Esophagus squamous epithelium (tissue), 5 donors: Measurements from ENCODE around the gene VAPA. TPM values are rescaled to one million over a fixed set of nuclear protein-coding genes. Genes with fewer than 3 reads are reported as not detected.
"Not testable (repeated sequence)": the region's sequence is repeated elsewhere in the genome, so short reads cannot be mapped to it uniquely, and the experiment has no call there.

Source experiments
- DNase-seq: peaks from one replicate; lab custom pipeline; 2025; lab: John Stamatoyannopoulos, UW
- H3K27ac ChIP-seq, 4 donors: fragments of 200-600 bp; sonication (generic); one replicate each; pipeline ENCODE4 v1.5.1; 2016 to 2019; ENCODE audit warnings: mild to moderate bottlenecking in 1 of 4
- H3K27me3 ChIP-seq, 4 donors: fragments of 200-600 bp; sonication (generic); 1 replicate in 3 of 4; 2 replicates in 1 of 4; pipeline versions ENCODE4 v1.5.1 to v1.6.0; 2017 to 2021; ENCODE audit warnings: antibody characterized with exemption in 1 of 4
- H3K36me3 ChIP-seq, 3 donors: fragments of 200-600 bp; sonication (generic); one replicate each; pipeline ENCODE4 v1.5.1; 2016 to 2019
- H3K4me1 ChIP-seq, 3 donors: fragments of 200-600 bp; sonication (generic); one replicate each; pipeline ENCODE4 v1.5.1; 2017 to 2019
- H3K4me3 ChIP-seq, 4 donors: fragments of 200-600 bp; sonication (generic); 1 replicate in 3 of 4; 2 replicates in 1 of 4; pipeline ENCODE4 v1.5.1; 2016 to 2019; ENCODE audit warnings: mild to moderate bottlenecking in 2 of 4, moderate library complexity in 1 of 4
- H3K9me3 ChIP-seq, 3 donors: fragments of 200-600 bp; sonication (generic); one replicate each; pipeline ENCODE4 v1.5.1; 2016 to 2019
- POLR2A ChIP-seq, 4 donors: fragments of 450-650 bp; IDR thresholded peaks; one replicate each; pipeline ENCODE4 v1.6.1; 2017; ENCODE audit warnings: antibody characterized with exemption in 4 of 4, mild to moderate bottlenecking in 4 of 4, moderate library complexity in 3 of 4
- WGBS, 2 donors: methylation state at CpG; one replicate each; pipeline ENCODE4 v1.1.5; 2018; 5-methylcytosine and 5-hydroxymethylcytosine counted together
- intact Hi-C: fragments of 100-400 bp; cut with DNase I; formaldehyde crosslinking; loops from one replicate; pipeline ENCODE4 v1.15.0; 2022
- total RNA-seq, 4 donors: library from RNA; depleted of rRNA; stranded (reverse); fragments of >200 nt; gene quantifications; one replicate each; pipeline ENCODE4 v1.1.0, GENCODE V29; 2016
- TF ChIP-seq, protein P1 (sequence below), 6 experiments: fragments of 450-650 bp in 4 of 6; fragments of 200-600 bp in 2 of 6; sonication (generic) in 2 of 6; IDR thresholded peaks; one replicate each; pipeline ENCODE4 v1.5.1; 2016 to 2019; ENCODE audit warnings: antibody characterized with exemption in 6 of 6, mild to moderate bottlenecking in 4 of 6, moderate library complexity in 4 of 6
- donor health status: DM: yes; HTN: yes; CAD: no.

The VAPA gene
- total RNA-seq, 4 donors from 2014 or later: 252 to 287 (median 268) TPM

DNA sequence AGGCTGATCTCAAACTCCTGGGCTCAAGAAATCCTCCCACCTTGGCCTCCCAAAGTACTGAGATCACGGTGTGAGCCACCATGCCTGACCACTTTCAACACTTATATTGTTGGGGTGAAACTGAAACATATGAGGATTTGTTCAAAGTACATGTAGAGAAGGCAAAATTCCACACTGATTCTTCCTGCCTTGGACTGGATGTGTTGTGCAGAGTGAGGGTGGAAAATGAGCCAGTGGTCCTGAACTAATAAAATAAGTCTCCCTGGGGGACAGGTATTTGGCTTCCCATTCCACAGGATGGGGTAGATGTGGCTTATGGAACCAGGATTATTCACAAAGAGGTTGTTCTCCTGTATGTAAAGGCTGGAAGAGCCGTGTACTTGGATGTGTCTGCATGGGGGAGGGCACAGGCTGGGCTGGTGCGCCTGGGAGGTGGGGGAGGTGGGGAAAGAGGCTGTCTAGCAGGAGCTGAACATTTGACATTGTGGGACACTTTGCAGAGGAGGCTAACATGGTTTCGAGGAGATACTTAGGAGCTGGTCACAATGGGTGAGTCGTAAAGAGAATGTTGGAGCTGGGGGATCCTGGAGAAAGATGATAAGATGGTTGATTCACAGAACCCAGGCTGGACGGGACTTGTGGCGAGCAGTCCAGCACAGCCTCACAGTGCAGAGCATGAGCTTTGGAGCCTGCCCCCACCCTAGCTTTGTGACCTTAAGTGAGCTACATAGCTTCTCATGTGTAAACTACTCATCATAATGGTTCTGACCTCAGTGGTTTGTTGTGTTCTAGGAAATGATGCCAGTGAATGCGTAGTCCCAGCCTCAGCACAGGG is 28.4 kb upstream of the VAPA start, which contains the start of gene TXNDC2:
Gene TXNDC2, plus strand, starts transcription at position 804 of the 835 bp plus-strand sequence. CDS start 708 bp downstream, outside the sequence.
- intact Hi-C loops: no loop called here
- no peak for DNase-seq
- H3K9me3 ChIP-seq: no peaks in the 10 kb centered on the region
- H3K4me3 ChIP-seq: no peak within 1 kb of the TSS
- TF ChIP-seq, protein P1, sequence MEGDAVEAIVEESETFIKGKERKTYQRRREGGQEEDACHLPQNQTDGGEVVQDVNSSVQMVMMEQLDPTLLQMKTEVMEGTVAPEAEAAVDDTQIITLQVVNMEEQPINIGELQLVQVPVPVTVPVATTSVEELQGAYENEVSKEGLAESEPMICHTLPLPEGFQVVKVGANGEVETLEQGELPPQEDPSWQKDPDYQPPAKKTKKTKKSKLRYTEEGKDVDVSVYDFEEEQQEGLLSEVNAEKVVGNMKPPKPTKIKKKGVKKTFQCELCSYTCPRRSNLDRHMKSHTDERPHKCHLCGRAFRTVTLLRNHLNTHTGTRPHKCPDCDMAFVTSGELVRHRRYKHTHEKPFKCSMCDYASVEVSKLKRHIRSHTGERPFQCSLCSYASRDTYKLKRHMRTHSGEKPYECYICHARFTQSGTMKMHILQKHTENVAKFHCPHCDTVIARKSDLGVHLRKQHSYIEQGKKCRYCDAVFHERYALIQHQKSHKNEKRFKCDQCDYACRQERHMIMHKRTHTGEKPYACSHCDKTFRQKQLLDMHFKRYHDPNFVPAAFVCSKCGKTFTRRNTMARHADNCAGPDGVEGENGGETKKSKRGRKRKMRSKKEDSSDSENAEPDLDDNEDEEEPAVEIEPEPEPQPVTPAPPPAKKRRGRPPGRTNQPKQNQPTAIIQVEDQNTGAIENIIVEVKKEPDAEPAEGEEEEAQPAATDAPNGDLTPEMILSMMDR (IDR thresholded peaks at IDR 0.05): no peak
- no peak for TF ChIP-seq POLR2A (IDR thresholded peaks at IDR 0.05)
- H3K36me3 ChIP-seq: no peaks in the 10 kb centered on the region
- no peaks in the 10 kb centered on the region for H3K27me3 ChIP-seq
- no peaks in the 10 kb centered on the region for H3K4me1 ChIP-seq
- no peak within 1 kb of the TSS for H3K27ac ChIP-seq
- WGBS, 2 donors: 87 to 92% methylated on average over 7 to 8 of the region's 8 CpGs

GRCh38 chr18:9886005-9886348 is 27.8 kb upstream of the VAPA start:
- no peak overlapping the region for H3K27ac ChIP-seq
- TF ChIP-seq POLR2A (IDR thresholded peaks at IDR 0.05): no peak
- TF ChIP-seq, protein P1 (IDR thresholded peaks at IDR 0.05): no peak
- no peaks in the 10 kb centered on the region for H3K27me3 ChIP-seq
- 95 to 100% methylated on average over 3 of the region's 3 CpGs for WGBS, 2 donors
- H3K36me3 ChIP-seq: no peaks in the 10 kb centered on the region
- H3K4me3 ChIP-seq: no peak overlapping the region
- intact Hi-C loops: no loop called here
- no peak for DNase-seq
- H3K4me1 ChIP-seq: peaks cover 0 to 4% (median 0%) of the 10 kb centered on the region in 3 donors
- H3K9me3 ChIP-seq: no peaks in the 10 kb centered on the region

DNA sequence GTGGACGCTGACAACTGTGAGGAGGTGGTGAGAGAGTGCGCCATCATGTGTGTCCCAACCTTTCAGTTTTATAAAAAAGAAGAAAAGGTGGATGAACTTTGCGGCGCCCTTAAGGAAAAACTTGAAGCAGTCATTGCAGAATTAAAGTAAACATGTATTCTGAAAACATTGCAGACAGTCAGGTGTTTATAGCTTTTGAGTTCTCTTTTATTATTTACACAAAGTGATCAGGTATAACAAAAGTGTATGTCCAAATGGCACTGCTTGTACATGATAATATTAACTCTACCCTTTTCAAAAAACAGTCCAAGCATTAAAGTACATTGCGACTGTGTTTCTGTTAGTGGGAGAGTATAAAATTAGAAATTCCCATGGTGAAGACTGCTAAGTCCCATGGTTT is 25.8 kb upstream of the VAPA start:
- intact Hi-C loops: no loop called here
- DNase-seq: no peak
- WGBS, 2 donors: 92 to 99% methylated on average over 5 of the region's 5 CpGs
- Histone ChIP-seq H3K27me3 (no peaks in the 10 kb centered on the region), H3K9me3 (no peaks in the 10 kb centered on the region), H3K4me3 (no peak overlapping the region), H3K36me3 (no peaks in the 10 kb centered on the region), H3K4me1 (peaks cover 0 to 9% (median 2%) of the 10 kb centered on the region in 3 donors), H3K27ac (no peak overlapping the region)
- TF ChIP-seq POLR2A (IDR thresholded peaks at IDR 0.05): no peak
- TF ChIP-seq, protein P1 (IDR thresholded peaks at IDR 0.05): no peak

- H3K9me3 ChIP-seq: no peaks in the 10 kb centered on the region
- 73 to 75% methylated on average over 5 of the region's 5 CpGs for WGBS, 2 donors
- intact Hi-C loops: no loop called here
- H3K36me3 ChIP-seq: no peaks in the 10 kb centered on the region
- H3K4me1 ChIP-seq: peaks cover 1 to 17% (median 3%) of the 10 kb centered on the region in 3 donors
- no peak overlapping the region for H3K27ac ChIP-seq
- no peak overlapping the region for H3K4me3 ChIP-seq
- TF ChIP-seq POLR2A (IDR thresholded peaks at IDR 0.05): no peak
- TF ChIP-seq, protein P1 (IDR thresholded peaks at IDR 0.05): no peak
- H3K27me3 ChIP-seq: no peaks in the 10 kb centered on the region
- DNase-seq: no peak
These were observed 23.6 kb upstream of the VAPA start for GRCh38 chr18:9890196-9890595.

DNA sequence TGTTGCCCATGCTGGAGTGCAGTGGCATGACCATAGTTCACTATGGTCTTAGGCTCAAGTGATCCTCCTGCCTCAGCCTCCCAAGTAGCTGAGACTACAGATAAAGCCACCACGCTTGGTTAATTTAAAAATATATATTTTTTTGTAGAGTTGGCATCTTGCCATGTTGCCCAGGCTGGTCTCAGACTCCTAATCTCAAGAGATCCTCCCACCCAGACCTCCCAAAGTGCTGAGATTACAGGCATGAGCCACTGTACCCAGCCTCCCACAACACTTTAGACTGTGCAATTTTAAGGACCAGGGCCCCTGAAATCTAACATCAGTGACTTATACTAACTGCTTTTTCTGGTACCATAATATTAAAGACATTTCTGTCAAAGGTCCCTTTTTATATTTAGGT is 22.9 kb upstream of the VAPA start:
- Histone ChIP-seq H3K4me3 (no peak overlapping the region), H3K36me3 (no peaks in the 10 kb centered on the region), H3K27me3 (no peaks in the 10 kb centered on the region), H3K4me1 (peaks cover 5 to 24% (median 6%) of the 10 kb centered on the region in 3 donors), H3K27ac (no peak overlapping the region), H3K9me3 (no peaks in the 10 kb centered on the region)
- intact Hi-C loops: no loop called here
- TF ChIP-seq, protein P1 (IDR thresholded peaks at IDR 0.05): no peak
- no peak for TF ChIP-seq POLR2A (IDR thresholded peaks at IDR 0.05)
- WGBS, 2 donors: 88 to 91% methylated on average over 1 of the region's 1 CpG
- no peak for DNase-seq

GRCh38 chr18:9891515-9891914 is 22.3 kb upstream of the VAPA start:
- 15 to 45% methylated on average over 4 of the region's 4 CpGs for WGBS, 2 donors
- H3K27ac ChIP-seq, H3K4me3 ChIP-seq, H3K36me3 ChIP-seq, H3K9me3 ChIP-seq, H3K27me3 ChIP-seq, DNase-seq, intact Hi-C loops: not testable (repeated sequence)
- peaks cover 5 to 24% (median 6%) of the 10 kb centered on the region in 3 donors for H3K4me1 ChIP-seq
